Neural progenitor cell (in vitro differentiated cells): Measurements from ENCODE around the gene IQGAP2. TPM values are rescaled to one million over a fixed set of nuclear protein-coding genes. Genes with fewer than 3 reads are reported as not detected.

Experiments used
- DNase-seq: peaks from one replicate; pipeline ENCODE4 v3.0.0-alpha.2; 2016; ENCODE audit warnings: low spot score
- H2AFZ ChIP-seq: fragments of 200-600 bp; sonication (generic); replicated peaks from 2 replicates; pipeline ENCODE4 v1.6.1; 2016; ENCODE audit warnings: antibody characterized with exemption
- H3F3A ChIP-seq: fragments of 200-600 bp; sonication (generic); 2 replicates; pipeline ENCODE4 v1.6.1; 2016; ENCODE audit warnings: antibody characterized with exemption, low read depth
- H3K27ac ChIP-seq: fragments of 200-600 bp; sonication (generic); 2 replicates; pipeline ENCODE4 v1.5.1; 2016; ENCODE audit warnings: mild to moderate bottlenecking
- H3K27me3 ChIP-seq: fragments of 200-600 bp; sonication (generic); 2 replicates; pipeline ENCODE4 v1.6.1; 2016; ENCODE audit warnings: mild to moderate bottlenecking, moderate library complexity
- H3K36me3 ChIP-seq: fragments of 200-600 bp; sonication (generic); 2 replicates; pipeline ENCODE4 v1.5.1; 2016
- H3K4me1 ChIP-seq: fragments of 200-600 bp; sonication (generic); 2 replicates; pipeline ENCODE4 v1.6.1; 2016; ENCODE audit warnings: mixed run types
- H3K4me2 ChIP-seq: fragments of 200-600 bp; sonication (generic); 2 replicates; pipeline ENCODE4 v1.6.1; 2016
- H3K4me3 ChIP-seq: fragments of 200-600 bp; sonication (generic); 2 replicates; pipeline ENCODE4 v1.5.1; 2016
- H3K79me2 ChIP-seq: fragments of 200-600 bp; sonication (generic); 2 replicates; pipeline ENCODE4 v1.6.1; 2016; ENCODE audit warnings: low read depth
- H3K9ac ChIP-seq: fragments of 200-600 bp; sonication (generic); 2 replicates; pipeline ENCODE4 v1.6.1; 2016
- H3K9me3 ChIP-seq: fragments of 200-600 bp; sonication (generic); 2 replicates; pipeline ENCODE4 v1.5.1; 2016; ENCODE audit warnings: low read depth
- H4K20me1 ChIP-seq: fragments of 200-600 bp; sonication (generic); 2 replicates; pipeline ENCODE4 v1.6.1; 2016; ENCODE audit warnings: low read depth
- H3K27ac Mint-ChIP-seq: 3 replicates; pipeline ENCODE4 v1.8.0; 2021; ENCODE audit warnings: mixed read lengths
- H3K27me3 Mint-ChIP-seq: 2 replicates; pipeline ENCODE4 v1.8.0; 2022; ENCODE audit warnings: low read depth, mild to moderate bottlenecking, inconsistent platforms, moderate library complexity, mixed read lengths; ENCODE audit not compliant: insufficient read depth
- H3K36me3 Mint-ChIP-seq: 3 replicates; pipeline ENCODE4 v1.8.0; 2021; ENCODE audit warnings: mixed read lengths
- H3K4me1 Mint-ChIP-seq: 3 replicates; pipeline ENCODE4 v1.8.0; 2021; ENCODE audit warnings: mixed read lengths
- H3K4me3 Mint-ChIP-seq: 3 replicates; pipeline ENCODE4 v1.8.0; 2021; ENCODE audit warnings: mild to moderate bottlenecking, moderate library complexity, mixed read lengths
- H3K9me3 Mint-ChIP-seq: 3 replicates; pipeline ENCODE4 v1.8.0; 2020; ENCODE audit warnings: mixed read lengths
- CTCF ChIP-seq: fragments of 200-600 bp; sonication (generic); IDR thresholded peaks from 2 replicates; pipeline ENCODE4 v1.5.1; 2017; ENCODE audit warnings: antibody characterized with exemption, mild to moderate bottlenecking
- EZH2 ChIP-seq: fragments of 200-600 bp; sonication (generic); IDR thresholded peaks from 2 replicates; pipeline ENCODE4 v1.6.1; 2017; ENCODE audit warnings: antibody characterized with exemption, mild to moderate bottlenecking, moderate library complexity
- EZH2phosphoT487 ChIP-seq: fragments of 200-600 bp; sonication (generic); IDR thresholded peaks from 2 replicates; pipeline ENCODE4 v1.6.1; 2017; ENCODE audit warnings: antibody characterized with exemption
- total RNA-seq: library from RNA; depleted of rRNA; stranded (reverse); fragments of >200 nt; gene quantifications from 2 replicates; pipeline ENCODE4 v1.2.3, GENCODE V29; 2015; ENCODE audit warnings: low replicate concordance

The IQGAP2 gene
- total RNA-seq, 1 donor from 2014 or later, result 37.7 TPM

- no peaks in the 10 kb centered on the region for H3K79me2 ChIP-seq
- Mint-ChIP-seq H3K36me3 (peaks cover 22% of the 10 kb centered on the region), H3K27me3 (no peaks in the 10 kb centered on the region), H3K27ac (no peak overlapping the region), H3K4me3 (no peak overlapping the region), H3K9me3 (peaks cover 6% of the 10 kb centered on the region), H3K4me1 (no peaks in the 10 kb centered on the region)
- no peaks in the 10 kb centered on the region for H3F3A ChIP-seq
- no peak overlapping the region for H3K4me2 ChIP-seq
- H3K9me3 ChIP-seq, result no peaks in the 10 kb centered on the region
- TF ChIP-seq CTCF, result no peak
- no peak for TF ChIP-seq EZH2phosphoT487
- TF ChIP-seq EZH2, result no peak
- DNase-seq, result no peak
- H4K20me1 ChIP-seq, result no peaks in the 10 kb centered on the region
- H3K36me3 ChIP-seq, result no peaks in the 10 kb centered on the region
- H3K4me1 ChIP-seq, result no peaks in the 10 kb centered on the region
- no peak overlapping the region for H3K9ac ChIP-seq
- H3K27me3 ChIP-seq, result no peaks in the 10 kb centered on the region
- no peak overlapping the region for H3K4me3 ChIP-seq
- no peak overlapping the region for H2AFZ ChIP-seq
- no peak overlapping the region for H3K27ac ChIP-seq
Observed at GRCh38 chr5:76683816-76684731, 281.0 kb downstream of the IQGAP2 start.

DNA sequence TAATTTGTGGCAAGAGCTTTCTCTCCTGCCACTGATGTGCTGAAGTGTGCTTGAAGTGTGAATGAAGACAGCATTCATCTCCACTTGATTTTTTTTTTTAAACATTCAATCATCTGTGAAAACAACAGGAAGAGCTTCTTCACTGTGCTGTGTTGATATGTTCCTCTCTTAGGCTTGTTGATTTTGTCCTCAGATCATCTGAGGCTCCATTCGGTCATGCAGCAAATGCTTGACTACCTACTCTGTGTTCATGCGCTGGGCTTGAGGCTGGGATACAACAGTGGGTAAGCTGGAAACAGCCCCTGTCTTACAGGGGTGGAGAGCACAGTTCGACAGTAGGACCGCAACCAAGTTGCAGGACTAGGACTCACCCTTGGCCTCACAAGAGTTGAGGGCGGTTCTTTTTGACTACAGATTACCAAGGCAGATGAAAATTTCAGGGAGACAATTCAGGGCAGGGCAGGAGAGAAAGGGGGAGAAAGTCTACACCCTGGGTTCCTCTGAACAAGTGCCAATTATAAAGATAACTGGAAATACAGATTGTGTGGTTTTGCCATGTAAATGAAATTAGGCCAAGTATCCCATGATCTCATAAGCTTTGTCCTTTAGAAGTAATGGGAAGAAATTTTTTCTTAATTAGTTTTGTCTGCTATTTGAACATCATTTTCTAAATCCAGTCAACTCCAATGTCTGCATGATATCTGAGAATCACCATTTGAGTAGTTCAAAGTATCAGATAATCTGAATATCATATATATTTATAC lies 281.9 kb downstream of the IQGAP2 start:
- H3K4me3 ChIP-seq, result no peak overlapping the region
- Mint-ChIP-seq H3K36me3 (peaks cover 24% of the 10 kb centered on the region), H3K4me3 (no peak overlapping the region), H3K4me1 (peaks cover 1% of the 10 kb centered on the region), H3K9me3 (peaks cover 6% of the 10 kb centered on the region), H3K27me3 (no peaks in the 10 kb centered on the region), H3K27ac (no peak overlapping the region)
- TF ChIP-seq EZH2 (no peak), CTCF (no peak), EZH2phosphoT487 (no peak)
- H2AFZ ChIP-seq, result no peak overlapping the region
- H3K27ac ChIP-seq, result no peak overlapping the region
- H3K9ac ChIP-seq, result no peak overlapping the region
- H4K20me1 ChIP-seq, result no peaks in the 10 kb centered on the region
- no peaks in the 10 kb centered on the region for H3K79me2 ChIP-seq
- no peak overlapping the region for H3K4me2 ChIP-seq
- no peak for DNase-seq
- no peaks in the 10 kb centered on the region for H3F3A ChIP-seq
- H3K9me3 ChIP-seq, result no peaks in the 10 kb centered on the region
- no peaks in the 10 kb centered on the region for H3K4me1 ChIP-seq
- H3K36me3 ChIP-seq, result no peaks in the 10 kb centered on the region
- no peaks in the 10 kb centered on the region for H3K27me3 ChIP-seq

DNA sequence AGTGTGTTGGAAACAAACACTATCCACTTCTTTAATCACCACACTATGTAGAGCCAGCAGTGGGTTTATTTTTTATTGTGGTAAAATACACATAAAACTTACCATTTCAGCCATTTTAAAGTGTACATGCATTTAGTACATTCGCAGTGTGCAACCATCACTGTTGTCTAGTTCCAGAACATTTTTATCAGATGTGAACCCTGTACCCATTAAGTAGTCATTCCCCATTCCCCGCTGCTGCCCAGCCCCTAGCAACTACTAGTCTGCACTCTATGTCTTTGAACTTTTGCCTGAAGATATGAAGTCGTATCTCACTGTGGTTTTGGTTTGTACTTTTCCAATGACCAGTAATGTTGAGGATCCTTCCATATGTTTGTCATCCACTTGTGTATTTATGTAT lies 282.6 kb downstream of the IQGAP2 start:
- Mint-ChIP-seq H3K4me3 (no peak overlapping the region), H3K9me3 (peaks cover 6% of the 10 kb centered on the region), H3K27me3 (no peaks in the 10 kb centered on the region), H3K27ac (no peak overlapping the region), H3K4me1 (peaks cover 5% of the 10 kb centered on the region), H3K36me3 (peaks cover 26% of the 10 kb centered on the region)
- H3K27me3 ChIP-seq, result no peaks in the 10 kb centered on the region
- no peak for DNase-seq
- no peaks in the 10 kb centered on the region for H4K20me1 ChIP-seq
- H3K4me1 ChIP-seq, result no peaks in the 10 kb centered on the region
- no peaks in the 10 kb centered on the region for H3F3A ChIP-seq
- H3K79me2 ChIP-seq, result no peaks in the 10 kb centered on the region
- no peaks in the 10 kb centered on the region for H3K9me3 ChIP-seq
- H3K4me3 ChIP-seq, result no peak overlapping the region
- no peak overlapping the region for H3K27ac ChIP-seq
- no peak overlapping the region for H3K9ac ChIP-seq
- no peak overlapping the region for H3K4me2 ChIP-seq
- no peak overlapping the region for H2AFZ ChIP-seq
- no peaks in the 10 kb centered on the region for H3K36me3 ChIP-seq
- no peak for TF ChIP-seq EZH2
- TF ChIP-seq CTCF, result no peak
- no peak for TF ChIP-seq EZH2phosphoT487
